ENCODE data around the gene CAVIN4.

- TF ChIP-seq POLR2A (IDR thresholded peaks at IDR 0.05) = no peak
- TF ChIP-seq CTCF (IDR thresholded peaks at IDR 0.05 in 4 of 5, conservative IDR thresholded peaks at IDR 0.05 in 1 of 5) = no peak
These were observed 1.8 kb downstream of the CAVIN4 start for GRCh38 chr9:100579665-100580064.

Measured in gastrocnemius medialis (tissue), 4 donors.